Liver (tissue), 9 donors: ENCODE measurements around the gene GRPEL2. TPM values are rescaled to one million over a fixed set of nuclear protein-coding genes. Genes with fewer than 3 reads are reported as not detected.

Experiments
- DNase-seq: peaks from one replicate; pipeline ENCODE4 v3.0.0-alpha.2; 2017; ENCODE audit warnings: low spot score
- H3K27ac ChIP-seq, 2 donors: one replicate each; pipeline ENCODE4 v1.7.0; 2013; ENCODE audit warnings: inconsistent platforms in 2 of 2, low read length in 2 of 2, control low read depth in 1 of 2, low read depth in 1 of 2, mild to moderate bottlenecking in 1 of 2
- H3K27me3 ChIP-seq, 4 donors: one replicate each; pipeline versions ENCODE4 v1.6.1 to v1.7.0; 2013; ENCODE audit warnings: low read length in 3 of 4, inconsistent platforms in 1 of 4, mild to moderate bottlenecking in 1 of 4, moderate library complexity in 1 of 4; ENCODE audit not compliant: control insufficient read depth in 4 of 4, insufficient read depth in 4 of 4
- H3K36me3 ChIP-seq, 4 donors: one replicate each; pipeline versions ENCODE4 v1.6.1 to v1.7.0; 2013; ENCODE audit warnings: low read length in 3 of 4, mild to moderate bottlenecking in 3 of 4, low read depth in 1 of 4, moderate library complexity in 1 of 4; ENCODE audit not compliant: control insufficient read depth in 4 of 4, insufficient read depth in 3 of 4
- H3K4me1 ChIP-seq, 4 donors: one replicate each; pipeline versions ENCODE4 v1.6.1 to v1.7.0; 2013; ENCODE audit warnings: low read length in 3 of 4, mild to moderate bottlenecking in 3 of 4, moderate library complexity in 1 of 4; ENCODE audit not compliant: control insufficient read depth in 4 of 4, insufficient read depth in 4 of 4
- H3K4me3 ChIP-seq, 3 donors: one replicate each; pipeline versions ENCODE4 v1.6.1 to v1.7.0; 2013; ENCODE audit warnings: low read length in 3 of 3, control low read depth in 1 of 3, low read depth in 1 of 3, mild to moderate bottlenecking in 1 of 3
- H3K9ac ChIP-seq, 2 donors: one replicate each; pipeline ENCODE4 v1.7.0; 2013; ENCODE audit warnings: low read length in 2 of 2, mild to moderate bottlenecking in 2 of 2, moderate library complexity in 2 of 2, control low read depth in 1 of 2, low read depth in 1 of 2
- H3K9me3 ChIP-seq, 4 donors: one replicate each; pipeline versions ENCODE4 v1.6.1 to v1.7.0; 2013; ENCODE audit warnings: low read length in 3 of 4; ENCODE audit not compliant: control insufficient read depth in 4 of 4
- CTCF ChIP-seq: fragments of 150-350 bp; IDR thresholded peaks from 2 replicates; pipeline ENCODE4 v1.5.1; 2017; ENCODE audit warnings: improper control_type of control experiment, low read depth, low read length; ENCODE audit not compliant: missing input control
- EGR1 ChIP-seq, 2 donors: IDR thresholded peaks; 2 replicates each; pipeline ENCODE4 v1.6.1; 2016 to 2018; ENCODE audit warnings: antibody characterized with exemption in 2 of 2, low read depth in 2 of 2
- FOXA1 ChIP-seq: IDR thresholded peaks from 2 replicates; pipeline ENCODE4 v1.6.1; 2016; ENCODE audit warnings: antibody characterized with exemption
- FOXA2 ChIP-seq: IDR thresholded peaks from 2 replicates; pipeline ENCODE4 v1.6.1; 2016; ENCODE audit warnings: antibody characterized with exemption
- GABPA ChIP-seq, 2 donors: IDR thresholded peaks in 1 of 2; conservative IDR thresholded peaks in 1 of 2; 2 replicates each; pipeline ENCODE4 v1.6.1; 2016; ENCODE audit warnings: antibody characterized with exemption in 2 of 2, mild to moderate bottlenecking in 1 of 2, moderate library complexity in 1 of 2
- HNF4G ChIP-seq: IDR thresholded peaks from 2 replicates; pipeline ENCODE4 v1.6.1; 2016; ENCODE audit warnings: antibody characterized with exemption
- JUND ChIP-seq, 2 donors: IDR thresholded peaks; 2 replicates each; pipeline ENCODE4 v1.6.1; 2016; ENCODE audit warnings: antibody characterized with exemption in 2 of 2
- NR2F2 ChIP-seq: IDR thresholded peaks from 2 replicates; pipeline ENCODE4 v1.6.1; 2016; ENCODE audit warnings: antibody characterized with exemption
- SP1 ChIP-seq: IDR thresholded peaks from 2 replicates; pipeline ENCODE4 v1.6.1; 2018; ENCODE audit warnings: antibody characterized with exemption, mild to moderate bottlenecking
- TAF1 ChIP-seq: conservative IDR thresholded peaks from 2 replicates; pipeline ENCODE4 v1.6.1; 2016; ENCODE audit warnings: antibody characterized with exemption, mild to moderate bottlenecking
- YY1 ChIP-seq: IDR thresholded peaks from 2 replicates; pipeline ENCODE4 v1.6.1; 2016; ENCODE audit warnings: antibody characterized with exemption, mild to moderate bottlenecking
- ZBTB33 ChIP-seq: IDR thresholded peaks from 2 replicates; pipeline ENCODE4 v1.6.1; 2016; ENCODE audit warnings: antibody characterized with exemption
- WGBS: extraction: QIAGEN DNeasy Blood & Tissue Kit; methylation state at CpG from one replicate; pipeline ENCODE4 v1.1.7; 2013; 5-methylcytosine and 5-hydroxymethylcytosine counted together
- polyA plus RNA-seq, 2 donors: library from polyadenylated mRNA; stranded (reverse) in 1 of 2; unstranded in 1 of 2; fragments of 200-250 nt in 1 of 2; fragments of >200 nt in 1 of 2; fragmentation: Nextera tagmentation in 1 of 2; extraction: Ambion mirVana in 1 of 2; gene quantifications; one replicate each; pipeline versions ENCODE4 v1.2.1 to v1.2.3, GENCODE V29; 2013 to 2015
- total RNA-seq, 2 donors: library from RNA; depleted of rRNA; stranded (reverse); fragments of >200 nt; gene quantifications; one replicate each; pipeline ENCODE4 v1.2.3, GENCODE V29; 2014
- TF ChIP-seq, protein P1 (sequence below): IDR thresholded peaks from 2 replicates; pipeline ENCODE4 v1.6.1; 2016; ENCODE audit warnings: antibody characterized with exemption
- TF ChIP-seq, protein P2 (sequence below): IDR thresholded peaks from 2 replicates; pipeline ENCODE4 v1.6.1; 2016; ENCODE audit warnings: antibody characterized with exemption
- TF ChIP-seq, protein P3 (sequence below): IDR thresholded peaks from 2 replicates; pipeline ENCODE4 v1.6.1; 2016; ENCODE audit warnings: antibody characterized with exemption, mild to moderate bottlenecking
- donor health status: healthy.
- donor health status: healthy.
- donor health status: healthy.
- donor health status: healthy.
- donor health status: healthy.

The GRPEL2 gene
- total and polyA plus RNA-seq, 4 donors: 2.5 to 9.5 (median 4.8) TPM

- Histone ChIP-seq H3K4me3 (no peak overlapping the region), H3K9ac (no peak overlapping the region), H3K9me3 (no peaks in the 10 kb centered on the region), H3K4me1 (peaks cover 2 to 10% (median 5%) of the 10 kb centered on the region in 4 donors), H3K27me3 (no peaks in the 10 kb centered on the region), H3K36me3 (peaks cover 0 to 17% (median 12%) of the 10 kb centered on the region in 4 donors), H3K27ac (no peak overlapping the region)
- no peak for DNase-seq
- TF ChIP-seq NR2F2 (no peak), HNF4G (no peak), JUND (IDR thresholded peaks at IDR 0.05) (no peak), ZBTB33 (no peak), YY1 (no peak), FOXA2 (no peak), GABPA (IDR thresholded peaks at IDR 0.05 in 1 of 2, conservative IDR thresholded peaks at IDR 0.05 in 1 of 2) (no peak), EGR1 (IDR thresholded peaks at IDR 0.05; ENCODE audit: low read depth in 2 of 2) (no peak), CTCF (no peak), FOXA1 (no peak), SP1 (no peak), TAF1 (no peak)
- TF ChIP-seq, protein P1, sequence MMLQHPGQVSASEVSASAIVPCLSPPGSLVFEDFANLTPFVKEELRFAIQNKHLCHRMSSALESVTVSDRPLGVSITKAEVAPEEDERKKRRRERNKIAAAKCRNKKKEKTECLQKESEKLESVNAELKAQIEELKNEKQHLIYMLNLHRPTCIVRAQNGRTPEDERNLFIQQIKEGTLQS: no peak
- TF ChIP-seq, protein P2, sequence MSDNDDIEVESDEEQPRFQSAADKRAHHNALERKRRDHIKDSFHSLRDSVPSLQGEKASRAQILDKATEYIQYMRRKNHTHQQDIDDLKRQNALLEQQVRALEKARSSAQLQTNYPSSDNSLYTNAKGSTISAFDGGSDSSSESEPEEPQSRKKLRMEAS: no peak
- TF ChIP-seq, protein P3, sequence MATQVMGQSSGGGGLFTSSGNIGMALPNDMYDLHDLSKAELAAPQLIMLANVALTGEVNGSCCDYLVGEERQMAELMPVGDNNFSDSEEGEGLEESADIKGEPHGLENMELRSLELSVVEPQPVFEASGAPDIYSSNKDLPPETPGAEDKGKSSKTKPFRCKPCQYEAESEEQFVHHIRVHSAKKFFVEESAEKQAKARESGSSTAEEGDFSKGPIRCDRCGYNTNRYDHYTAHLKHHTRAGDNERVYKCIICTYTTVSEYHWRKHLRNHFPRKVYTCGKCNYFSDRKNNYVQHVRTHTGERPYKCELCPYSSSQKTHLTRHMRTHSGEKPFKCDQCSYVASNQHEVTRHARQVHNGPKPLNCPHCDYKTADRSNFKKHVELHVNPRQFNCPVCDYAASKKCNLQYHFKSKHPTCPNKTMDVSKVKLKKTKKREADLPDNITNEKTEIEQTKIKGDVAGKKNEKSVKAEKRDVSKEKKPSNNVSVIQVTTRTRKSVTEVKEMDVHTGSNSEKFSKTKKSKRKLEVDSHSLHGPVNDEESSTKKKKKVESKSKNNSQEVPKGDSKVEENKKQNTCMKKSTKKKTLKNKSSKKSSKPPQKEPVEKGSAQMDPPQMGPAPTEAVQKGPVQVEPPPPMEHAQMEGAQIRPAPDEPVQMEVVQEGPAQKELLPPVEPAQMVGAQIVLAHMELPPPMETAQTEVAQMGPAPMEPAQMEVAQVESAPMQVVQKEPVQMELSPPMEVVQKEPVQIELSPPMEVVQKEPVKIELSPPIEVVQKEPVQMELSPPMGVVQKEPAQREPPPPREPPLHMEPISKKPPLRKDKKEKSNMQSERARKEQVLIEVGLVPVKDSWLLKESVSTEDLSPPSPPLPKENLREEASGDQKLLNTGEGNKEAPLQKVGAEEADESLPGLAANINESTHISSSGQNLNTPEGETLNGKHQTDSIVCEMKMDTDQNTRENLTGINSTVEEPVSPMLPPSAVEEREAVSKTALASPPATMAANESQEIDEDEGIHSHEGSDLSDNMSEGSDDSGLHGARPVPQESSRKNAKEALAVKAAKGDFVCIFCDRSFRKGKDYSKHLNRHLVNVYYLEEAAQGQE: no peak
- 94% methylated on average over 8 of the region's 8 CpGs for WGBS
Measured at GRCh38 chr5:149356391-149356790, 11.1 kb downstream of the GRPEL2 start.
